ENCODE data around the gene ZNF573. TPM values are rescaled to one million over a fixed set of nuclear protein-coding genes. Genes with fewer than 3 reads are reported as not detected.

ZNF573 gene
- polyA plus RNA-seq, 3 donors = 1.1 to 3.1 (median 1.5) TPM

- intact Hi-C loops (cut with micrococcal nuclease) = no loop called here
- H3K9me3 Mint-ChIP-seq = peaks cover 39 to 82% (median 72%) of the 10 kb centered on the region in 7 donors
- H3K27me3 Mint-ChIP-seq (ENCODE audit: low read depth in 3 of 3) = peaks cover 0 to 2% (median 0%) of the 10 kb centered on the region in 3 donors
- Histone ChIP-seq H3K4me3 (replicated peaks in 1 of 3; ENCODE audit: low read depth in 2 of 3, low read length in 3 of 3) (no peak overlapping the region), H3K27ac (ENCODE audit: low read depth in 1 of 2, low read length in 2 of 2) (no peak overlapping the region), H3K9ac (ENCODE audit: insufficient read depth, low read length, poor library complexity, severe bottlenecking) (no peak overlapping the region), H4K20me1 (ENCODE audit: insufficient read depth, low read length) (no peaks in the 10 kb centered on the region), H2AFZ (ENCODE audit: insufficient read depth, low read depth, low read length, poor library complexity, severe bottlenecking) (no peak overlapping the region), H3K27me3 (ENCODE audit: control insufficient read depth in 2 of 2, insufficient read depth in 2 of 2, low read length in 2 of 2) (no peaks in the 10 kb centered on the region), H3K36me3 (replicated peaks in 1 of 2; ENCODE audit: control insufficient read depth in 1 of 2, insufficient read depth in 2 of 2, low read length in 2 of 2) (peaks cover 0 to 20% of the 10 kb centered on the region in 2 donors), H3K9me3 (replicated peaks in 1 of 2; ENCODE audit: control insufficient read depth in 1 of 2, insufficient read depth in 1 of 2, low read length in 2 of 2) (peaks cover 60 to 87% of the 10 kb centered on the region in 2 donors), H3K79me2 (ENCODE audit: insufficient read depth, low read length) (no peaks in the 10 kb centered on the region), H3K4me1 (ENCODE audit: control insufficient read depth in 1 of 2, insufficient read depth in 2 of 2, low read length in 2 of 2) (no peaks in the 10 kb centered on the region), H3K4me2 (replicated peaks; ENCODE audit: extremely low read depth, low read length, poor library complexity, severe bottlenecking) (no peak overlapping the region)
- no peaks in the 10 kb centered on the region for H3K4me1 Mint-ChIP-seq
- no peak for DNase-seq
- 98% methylated on average over 5 of the region's 7 CpGs for WGBS (ENCODE audit: insufficient coverage)
- no peak for TF ChIP-seq CTCF (IDR thresholded peaks at IDR 0.05)
- peak overlapping the region in 1 of 7 donors; percentile 67 for H3K27ac Mint-ChIP-seq
- no peak overlapping the region for H3K4me3 Mint-ChIP-seq
- peaks cover 30 to 54% of the 10 kb centered on the region in 2 donors for H3K36me3 Mint-ChIP-seq
Measured at GRCh38 chr19:37706052-37706605, 73.3 kb downstream of the ZNF573 start.

- H3K4me3 ChIP-seq (replicated peaks in 1 of 3; ENCODE audit: low read depth in 2 of 3, low read length in 3 of 3) = no peak overlapping the region
- no peaks in the 10 kb centered on the region for H3K4me1 ChIP-seq (ENCODE audit: control insufficient read depth in 1 of 2, insufficient read depth in 2 of 2, low read length in 2 of 2)
- Mint-ChIP-seq H3K4me1 (no peaks in the 10 kb centered on the region), H3K27me3 (ENCODE audit: low read depth in 3 of 3) (no peaks in the 10 kb centered on the region), H3K27ac (no peak overlapping the region), H3K4me3 (no peak overlapping the region), H3K9me3 (peaks cover 39 to 80% (median 59%) of the 10 kb centered on the region in 7 donors), H3K36me3 (peaks cover 17 to 33% of the 10 kb centered on the region in 2 donors)
- intact Hi-C loops (cut with micrococcal nuclease) = no loop called here
- peaks cover 0 to 24% of the 10 kb centered on the region in 2 donors for H3K36me3 ChIP-seq (replicated peaks in 1 of 2; ENCODE audit: control insufficient read depth in 1 of 2, insufficient read depth in 2 of 2, low read length in 2 of 2)
- WGBS (ENCODE audit: insufficient coverage) = 100% methylated on average over 1 of the region's 5 CpGs
- H3K27me3 ChIP-seq (ENCODE audit: control insufficient read depth in 2 of 2, insufficient read depth in 2 of 2, low read length in 2 of 2) = no peaks in the 10 kb centered on the region
- no peaks in the 10 kb centered on the region for H4K20me1 ChIP-seq (ENCODE audit: insufficient read depth, low read length)
- no peak overlapping the region for H2AFZ ChIP-seq (ENCODE audit: insufficient read depth, low read depth, low read length, poor library complexity, severe bottlenecking)
- no peaks in the 10 kb centered on the region for H3K79me2 ChIP-seq (ENCODE audit: insufficient read depth, low read length)
- peaks cover 45 to 83% of the 10 kb centered on the region in 2 donors for H3K9me3 ChIP-seq (replicated peaks in 1 of 2; ENCODE audit: control insufficient read depth in 1 of 2, insufficient read depth in 1 of 2, low read length in 2 of 2)
- no peak overlapping the region for H3K4me2 ChIP-seq (replicated peaks; ENCODE audit: extremely low read depth, low read length, poor library complexity, severe bottlenecking)
- no peak overlapping the region for H3K9ac ChIP-seq (ENCODE audit: insufficient read depth, low read length, poor library complexity, severe bottlenecking)
- H3K27ac ChIP-seq (ENCODE audit: low read depth in 1 of 2, low read length in 2 of 2) = no peak overlapping the region
- DNase-seq = no peak
- no peak for TF ChIP-seq CTCF (IDR thresholded peaks at IDR 0.05)
Measured at GRCh38 chr19:37699057-37699456, 80.3 kb downstream of the ZNF573 start.
